HUES64 (cell line): ENCODE results near the gene INTS4. TPM values are rescaled to one million over a fixed set of nuclear protein-coding genes. Genes with fewer than 3 reads are reported as not detected.
"Not testable (repeated sequence)": the region's sequence is repeated elsewhere in the genome, so short reads cannot be mapped to it uniquely, and the experiment has no call there.

Experiments used
- H3K27ac ChIP-seq: 2 replicates; pipeline ENCODE4 v1.7.0; 2013; ENCODE audit warnings: low read depth, low read length, inconsistent platforms
- H3K27me3 ChIP-seq: 2 replicates; pipeline ENCODE4 v1.6.1; 2013; ENCODE audit warnings: mild to moderate bottlenecking, low read length; ENCODE audit not compliant: insufficient read depth
- H3K36me3 ChIP-seq: 2 replicates; pipeline ENCODE4 v1.6.1; 2013; ENCODE audit warnings: mild to moderate bottlenecking, low read length; ENCODE audit not compliant: insufficient read depth
- H3K4me1 ChIP-seq: 2 replicates; pipeline ENCODE4 v1.6.1; 2013; ENCODE audit warnings: mild to moderate bottlenecking, low read length, moderate library complexity; ENCODE audit not compliant: insufficient read depth
- H3K4me3 ChIP-seq: 2 replicates; pipeline ENCODE4 v1.5.1; 2013; ENCODE audit warnings: mild to moderate bottlenecking, low read length, moderate library complexity
- H3K9ac ChIP-seq: 2 replicates; pipeline ENCODE4 v1.6.1; 2013; ENCODE audit warnings: mild to moderate bottlenecking, low read depth, low read length
- H3K9me3 ChIP-seq: 2 replicates; pipeline ENCODE4 v1.6.1; 2013; ENCODE audit warnings: low read depth, low read length; ENCODE audit not compliant: insufficient read depth
- WGBS: fragments of 150-250, 120-280 bp; methylation state at CpG from one replicate; pipeline ENCODE4 v1.1.7; 2013; ENCODE audit warnings: missing lambda C conversion rate; 5-methylcytosine and 5-hydroxymethylcytosine counted together
- polyA plus RNA-seq, 2 experiments: library from polyadenylated mRNA; stranded (reverse); fragments of 50-300 nt; gene quantifications; one replicate each; pipeline ENCODE4 v1.2.3, GENCODE V29; 2013

The INTS4 gene
- polyA plus RNA-seq (2013, experiment 1 of 2): 21.4 TPM
- polyA plus RNA-seq (2013, experiment 2 of 2): 25.0 TPM

- Histone ChIP-seq H3K9me3 (no peaks in the 10 kb centered on the region), H3K27ac (peak within 1 kb of the TSS; percentile 72), H3K36me3 (peaks cover 14% of the 10 kb centered on the region), H3K4me3 (peak within 1 kb of the TSS; percentile 98), H3K9ac (peak within 1 kb of the TSS; percentile 91), H3K27me3 (no peaks in the 10 kb centered on the region), H3K4me1 (0 out of 2 replicates have a peak, but pooled peaks cover 9% of the 10 kb centered on the region)
- 1% methylated on average over 47 of the region's 47 CpGs for WGBS
Measured at GRCh38 chr11:77994434-77995362, at the start of gene INTS4. Gene INTS4, minus strand, starts transcription at chr11:77994668. Its CDS starts 25 bp downstream, at chr11:77994643.

GRCh38 chr11:78041843-78042440, 47.5 kb upstream of the INTS4 start:
- Histone ChIP-seq H3K9me3 (no peaks in the 10 kb centered on the region), H3K27me3 (peaks cover 3% of the 10 kb centered on the region; the same call in 1 of the 2 replicates), H3K4me1 (peaks cover 7% of the 10 kb centered on the region; the same call in 1 of the 2 replicates), H3K4me3 (no peak overlapping the region), H3K9ac (no peak overlapping the region), H3K27ac (no peak overlapping the region), H3K36me3 (no peaks in the 10 kb centered on the region)
- WGBS: 95% methylated on average over 14 of the region's 14 CpGs

- not testable (repeated sequence) for H3K27me3 ChIP-seq, H3K9me3 ChIP-seq, H3K36me3 ChIP-seq, H3K27ac ChIP-seq, H3K4me3 ChIP-seq, H3K9ac ChIP-seq, H3K4me1 ChIP-seq
- 90% methylated on average over 8 of the region's 8 CpGs for WGBS
Measured at GRCh38 chr11:78041380-78041719, 46.9 kb upstream of the INTS4 start.

- Histone ChIP-seq H3K27me3 (peaks cover 3% of the 10 kb centered on the region; the same call in 1 of the 2 replicates), H3K27ac (no peak overlapping the region), H3K9me3 (no peaks in the 10 kb centered on the region), H3K36me3 (no peaks in the 10 kb centered on the region), H3K4me3 (no peak overlapping the region), H3K9ac (no peak overlapping the region), H3K4me1 (peaks cover 4% of the 10 kb centered on the region; the same call in 1 of the 2 replicates)
- WGBS: 90% methylated on average over 15 of the region's 15 CpGs
Measured at GRCh38 chr11:78040691-78041379, 46.4 kb upstream of the INTS4 start.

- WGBS: 74% methylated on average over 7 of the region's 7 CpGs
- Histone ChIP-seq H3K27me3 (no peaks in the 10 kb centered on the region), H3K4me1 (peaks cover 3% of the 10 kb centered on the region; the same call in 1 of the 2 replicates), H3K9ac (no peak overlapping the region), H3K27ac (peak overlapping the region; percentile 22; the same call in 1 of the 2 replicates), H3K36me3 (no peaks in the 10 kb centered on the region), H3K9me3 (no peaks in the 10 kb centered on the region), H3K4me3 (no peak overlapping the region)
Measured at GRCh38 chr11:78039919-78040671, 45.6 kb upstream of the INTS4 start.

- no peaks in the 10 kb centered on the region for H3K27me3 ChIP-seq
- no peak overlapping the region for H3K27ac ChIP-seq
- peaks cover 3% of the 10 kb centered on the region; the same call in 1 of the 2 replicates for H3K4me1 ChIP-seq
- H3K36me3 ChIP-seq: no peaks in the 10 kb centered on the region
- H3K9me3 ChIP-seq: no peaks in the 10 kb centered on the region
- WGBS: 79% methylated on average over 1 of the region's 4 CpGs
- no peak overlapping the region for H3K9ac ChIP-seq
- H3K4me3 ChIP-seq: no peak overlapping the region
Measured at GRCh38 chr11:78039391-78039918, 45.0 kb upstream of the INTS4 start.

- no peak overlapping the region for H3K27ac ChIP-seq
- peaks cover 3% of the 10 kb centered on the region; the same call in 1 of the 2 replicates for H3K4me1 ChIP-seq
- H3K36me3 ChIP-seq: no peaks in the 10 kb centered on the region
- no peaks in the 10 kb centered on the region for H3K9me3 ChIP-seq
- 97% methylated on average over 7 of the region's 8 CpGs for WGBS
- H3K4me3 ChIP-seq: no peak overlapping the region
- no peaks in the 10 kb centered on the region for H3K27me3 ChIP-seq
- no peak overlapping the region for H3K9ac ChIP-seq
Measured at GRCh38 chr11:78038697-78039313, 44.3 kb upstream of the INTS4 start.

- Histone ChIP-seq H3K27ac (no peak overlapping the region), H3K9ac (no peak overlapping the region)
Measured at GRCh38 chr11:78037825-78038620, 43.6 kb upstream of the INTS4 start.

GRCh38 chr11:78037056-78037455, 42.6 kb upstream of the INTS4 start:
- no peak overlapping the region for H3K27ac ChIP-seq
- WGBS: 81% methylated on average over 3 of the region's 3 CpGs
- no peaks in the 10 kb centered on the region for H3K9me3 ChIP-seq
- H3K27me3 ChIP-seq: no peaks in the 10 kb centered on the region
- H3K36me3 ChIP-seq: no peaks in the 10 kb centered on the region
- peaks cover 3% of the 10 kb centered on the region; the same call in 1 of the 2 replicates for H3K4me1 ChIP-seq
- H3K9ac ChIP-seq: no peak overlapping the region
- H3K4me3 ChIP-seq: no peak overlapping the region

More at GRCh38 chr11:78037825-78038620, 43.6 kb upstream of the INTS4 start:
- Histone ChIP-seq H3K4me3 (no peak overlapping the region), H3K27me3 (no peaks in the 10 kb centered on the region), H3K36me3 (no peaks in the 10 kb centered on the region), H3K4me1 (peaks cover 3% of the 10 kb centered on the region; the same call in 1 of the 2 replicates), H3K9me3 (no peaks in the 10 kb centered on the region)
- 86% methylated on average over 9 of the region's 9 CpGs for WGBS
